Erythroblast (primary cell): ENCODE results near the gene GSTCD.

Source experiments
- GATA1 ChIP-seq: IDR thresholded peaks from 2 replicates; pipeline ENCODE4 v1.6.1; 2011; ENCODE audit warnings: low read depth, mild to moderate bottlenecking, control low read depth, low read length, moderate library complexity
- POLR2A ChIP-seq: IDR thresholded peaks from 2 replicates; pipeline ENCODE4 v1.6.1; 2011; ENCODE audit warnings: mild to moderate bottlenecking, low read length

DNA sequence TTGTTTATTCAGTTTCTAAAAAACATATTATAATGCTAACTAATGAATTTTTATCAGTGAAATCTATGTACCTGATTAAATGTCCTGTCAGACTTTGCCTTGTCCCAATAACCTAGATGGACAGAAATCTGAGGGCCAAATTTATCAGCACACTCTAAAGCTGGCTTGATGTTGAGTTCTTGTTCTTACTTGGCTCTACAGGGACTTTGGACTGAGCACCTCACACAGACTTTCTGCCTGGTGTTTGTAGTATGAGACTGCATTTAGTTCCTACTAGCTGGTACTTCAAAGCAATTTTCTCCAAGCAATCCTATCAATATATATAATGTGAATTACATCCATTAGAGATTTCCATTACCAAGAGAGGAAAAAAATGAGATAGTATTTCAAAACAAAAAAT, 37.9 kb upstream of the GSTCD start:
- TF ChIP-seq POLR2A = no peak
- no peak for TF ChIP-seq GATA1
